PFSK-1 (cell line): Measurements from ENCODE around the gene CYS1.

Experiments
- FOXP2 ChIP-seq: optimal IDR thresholded peaks from 2 replicates; pipeline ENCODE3; 2011; ENCODE audit warnings: borderline replicate concordance, control low read depth, inconsistent platforms; ENCODE audit not compliant: insufficient read depth; ENCODE audit errors: extremely low read length, extremely low read depth
- POLR2AphosphoS5 ChIP-seq: IDR thresholded peaks from 2 replicates; pipeline ENCODE4 v1.6.1; 2012; ENCODE audit warnings: low read depth, mild to moderate bottlenecking, control low read depth, low read length, moderate library complexity
- REST ChIP-seq, 2 experiments: IDR thresholded peaks; 2 replicates each; pipeline versions ENCODE4 v1.6.1 to v1.8.0; 2011 to 2012; ENCODE audit warnings: low read depth in 2 of 2, low read length in 2 of 2, control low read depth in 1 of 2, inconsistent platforms in 1 of 2, mild to moderate bottlenecking in 1 of 2, moderate library complexity in 1 of 2; ENCODE audit not compliant: insufficient read depth in 1 of 2
- SIN3A ChIP-seq: IDR thresholded peaks from 2 replicates; pipeline ENCODE4 v1.6.1; 2012; ENCODE audit warnings: mild to moderate bottlenecking, low read length, moderate library complexity, borderline replicate concordance; ENCODE audit not compliant: insufficient read depth
- TAF1 ChIP-seq: IDR thresholded peaks from 2 replicates; pipeline ENCODE4 v1.6.1; 2012; ENCODE audit warnings: low read length, control low read depth, borderline replicate concordance; ENCODE audit not compliant: insufficient read depth

CYS1 gene

GRCh38 chr2:10028988-10029874 is 51.0 kb downstream of the CYS1 start:
- TF ChIP-seq SIN3A (no peak), POLR2AphosphoS5 (no peak), REST (IDR thresholded peaks at IDR 0.05; ENCODE audit: insufficient read depth in 1 of 2, low read depth in 2 of 2, low read length in 2 of 2) (no peak), TAF1 (no peak), FOXP2 (no peak)

GRCh38 chr2:10028407-10028987 is 51.7 kb downstream of the CYS1 start:
- TF ChIP-seq REST (IDR thresholded peaks at IDR 0.05; ENCODE audit: insufficient read depth in 1 of 2, low read depth in 2 of 2, low read length in 2 of 2) (no peak), FOXP2 (no peak), TAF1 (no peak), SIN3A (no peak), POLR2AphosphoS5 (no peak)

GRCh38 chr2:10027660-10028330 is 52.4 kb downstream of the CYS1 start:
- TF ChIP-seq REST (IDR thresholded peaks at IDR 0.05; ENCODE audit: insufficient read depth in 1 of 2, low read depth in 2 of 2, low read length in 2 of 2) (no peak), TAF1 (no peak), FOXP2 (no peak), POLR2AphosphoS5 (no peak), SIN3A (no peak)

GRCh38 chr2:10026940-10027569 is 53.2 kb downstream of the CYS1 start:
- TF ChIP-seq POLR2AphosphoS5 (no peak), SIN3A (no peak), REST (IDR thresholded peaks at IDR 0.05; ENCODE audit: insufficient read depth in 1 of 2, low read depth in 2 of 2, low read length in 2 of 2) (no peak), FOXP2 (no peak), TAF1 (no peak)
